B cell (primary cell): ENCODE results near the gene TRIM25. TPM values are rescaled to one million over a fixed set of nuclear protein-coding genes. Genes with fewer than 3 reads are reported as not detected.

Source experiments
- ATAC-seq: fragments of 200-7000 bp; cut with Tn5 transposase; one replicate; pipeline ENCODE4 v1.10.0; 2021; ENCODE audit warnings: low read depth, mild to moderate bottlenecking, moderate number of reproducible peaks, moderate library complexity
- CTCF ChIA-PET: fragments of 350-600 bp; sonication (Branson Sonifier 250); formaldehyde crosslinking; loops from one replicate; lab custom pipeline; 2021; ENCODE audit warnings: antibody characterized with exemption, inconsistent platforms; lab: Charles Lee
- POLR2A ChIA-PET: fragments of 350-600 bp; sonication (Branson Sonifier 250); formaldehyde crosslinking; loops from one replicate; lab custom pipeline; 2021; ENCODE audit warnings: antibody characterized with exemption; lab: Charles Lee
- DNase-seq: peaks from one replicate; pipeline ENCODE4 v3.0.0; 2013
- H2AFZ ChIP-seq: 2 replicates; pipeline ENCODE4 v1.6.1; 2012; ENCODE audit warnings: mild to moderate bottlenecking, low read depth, low read length; ENCODE audit not compliant: insufficient read depth, poor library complexity, severe bottlenecking
- H3K27ac ChIP-seq, 2 donors: 1 replicate in 1 of 2; 2 replicates in 1 of 2; pipeline ENCODE4 v1.5.1; 2012 to 2013; ENCODE audit warnings: low read length in 2 of 2, mild to moderate bottlenecking in 2 of 2, moderate library complexity in 1 of 2
- H3K27me3 ChIP-seq, 4 experiments: fragments of 200-600 bp in 1 of 4; sonication (generic) in 1 of 4; replicated peaks in 1 of 4; 1 replicate in 2 of 4; 2 replicates in 2 of 4; pipeline versions ENCODE4 v1.6.1 to v1.7.0; 2013 to 2016; ENCODE audit warnings: low read length in 3 of 4, mild to moderate bottlenecking in 2 of 4, mixed read lengths in 1 of 4, moderate library complexity in 1 of 4; ENCODE audit not compliant: insufficient read depth in 4 of 4, control insufficient read depth in 3 of 4; ENCODE audit errors: control extremely low read depth in 1 of 4
- H3K36me3 ChIP-seq, 2 experiments: replicated peaks in 1 of 2; 1 replicate in 1 of 2; 2 replicates in 1 of 2; pipeline versions ENCODE4 v1.6.1 to v1.7.1; 2013; ENCODE audit warnings: low read length in 1 of 2; ENCODE audit not compliant: insufficient read depth in 2 of 2, control insufficient read depth in 1 of 2; ENCODE audit errors: control extremely low read depth in 1 of 2, extremely low read depth in 1 of 2
- H3K4me1 ChIP-seq, 2 donors: fragments of 200-600 bp in 1 of 2; sonication (generic) in 1 of 2; 1 replicate in 1 of 2; 2 replicates in 1 of 2; pipeline versions ENCODE4 v1.5.1 to v1.6.1; 2013 to 2017; ENCODE audit warnings: low read length in 2 of 2; ENCODE audit not compliant: control insufficient read depth in 2 of 2, insufficient read depth in 2 of 2
- H3K4me2 ChIP-seq: replicated peaks from 2 replicates; pipeline ENCODE3; 2012; ENCODE audit warnings: mild to moderate bottlenecking, low read depth, low read length; ENCODE audit not compliant: poor library complexity, severe bottlenecking
- H3K4me3 ChIP-seq, 5 experiments: fragments of 200-600 bp in 1 of 5; sonication (generic) in 1 of 5; 1 replicate in 3 of 5; 2 replicates in 2 of 5; pipeline versions ENCODE4 v1.5.1 to v1.7.0; 2011 to 2016; ENCODE audit warnings: low read length in 4 of 5, mild to moderate bottlenecking in 4 of 5, low read depth in 2 of 5, control low read depth in 1 of 5, moderate library complexity in 1 of 5; ENCODE audit not compliant: insufficient read depth in 1 of 5; ENCODE audit errors: control extremely low read depth in 1 of 5, extremely low read depth in 1 of 5
- H3K79me2 ChIP-seq: fragments of 200-600 bp; sonication (generic); one replicate; pipeline ENCODE4 v1.6.0; 2016; ENCODE audit warnings: low read length; ENCODE audit not compliant: control insufficient read depth, insufficient read depth
- H3K9ac ChIP-seq: fragments of 200-600 bp; sonication (generic); 2 replicates; pipeline ENCODE4 v1.6.1; 2017; ENCODE audit warnings: mild to moderate bottlenecking, low read length, moderate library complexity
- H3K9me3 ChIP-seq, 3 donors: one replicate each; pipeline versions ENCODE4 v1.6.1 to v1.7.1; 2013; ENCODE audit warnings: low read length in 2 of 3; ENCODE audit not compliant: control insufficient read depth in 2 of 3, insufficient read depth in 1 of 3; ENCODE audit errors: control extremely low read depth in 1 of 3
- H4K20me1 ChIP-seq: 2 replicates; pipeline ENCODE4 v1.6.0; 2012; ENCODE audit warnings: mild to moderate bottlenecking, low read length; ENCODE audit not compliant: insufficient read depth, control insufficient read depth, poor library complexity, severe bottlenecking
- H3K27ac Mint-ChIP-seq: one replicate; pipeline ENCODE4 v1.8.0; 2021; ENCODE audit warnings: mixed read lengths
- H3K27me3 Mint-ChIP-seq: one replicate; pipeline ENCODE4 v1.8.0; 2021; ENCODE audit warnings: mixed read lengths
- H3K4me1 Mint-ChIP-seq: one replicate; pipeline ENCODE4 v1.8.0; 2021; ENCODE audit warnings: mixed read lengths
- H3K4me3 Mint-ChIP-seq: one replicate; pipeline ENCODE4 v1.8.0; 2021; ENCODE audit warnings: mixed read lengths
- H3K9me3 Mint-ChIP-seq: one replicate; pipeline ENCODE4 v1.8.0; 2022; ENCODE audit warnings: mixed read lengths; ENCODE audit not compliant: insufficient read depth
- EZH2 ChIP-seq: IDR thresholded peaks from 2 replicates; pipeline ENCODE4 v1.6.1; 2012; ENCODE audit warnings: borderline replicate concordance, low read depth, mild to moderate bottlenecking, moderate library complexity, low read length; ENCODE audit not compliant: insufficient read depth, poor library complexity, severe bottlenecking
- WGBS: methylation state at CpG from one replicate; pipeline ENCODE4 v1.1.5; 2013; ENCODE audit warnings: missing lambda C conversion rate; ENCODE audit not compliant: insufficient coverage; 5-methylcytosine and 5-hydroxymethylcytosine counted together
- intact Hi-C: fragments of 100-400 bp; cut with micrococcal nuclease; formaldehyde crosslinking; loops from one replicate; pipeline ENCODE4 v1.10.0; 2022
- polyA plus RNA-seq: library from polyadenylated mRNA; depleted of rRNA; stranded (reverse); fragments of >200 nt; gene quantifications from 2 replicates; pipeline ENCODE4 v1.2.3, GENCODE V29; 2012
- total RNA-seq, 2 donors: library from RNA; stranded (reverse); fragments of 120-200 nt in 1 of 2; gene quantifications; 1 replicate in 1 of 2; 2 replicates in 1 of 2; pipeline versions ENCODE4 v1.2.3 to v1.2.4, GENCODE V29; 2013 to 2022
- TF ChIP-seq, protein P1 (sequence below): fragments of 200-600 bp; IDR thresholded peaks from one replicate; pipeline ENCODE4 v1.8.0; 2022; ENCODE audit warnings: antibody characterized with exemption, mild to moderate bottlenecking

TRIM25 gene
- total and polyA plus RNA-seq, 2 donors (not counting 1 experiment from before 2014, with no cell fraction given) = 38.5 to 92.4 TPM

DNA sequence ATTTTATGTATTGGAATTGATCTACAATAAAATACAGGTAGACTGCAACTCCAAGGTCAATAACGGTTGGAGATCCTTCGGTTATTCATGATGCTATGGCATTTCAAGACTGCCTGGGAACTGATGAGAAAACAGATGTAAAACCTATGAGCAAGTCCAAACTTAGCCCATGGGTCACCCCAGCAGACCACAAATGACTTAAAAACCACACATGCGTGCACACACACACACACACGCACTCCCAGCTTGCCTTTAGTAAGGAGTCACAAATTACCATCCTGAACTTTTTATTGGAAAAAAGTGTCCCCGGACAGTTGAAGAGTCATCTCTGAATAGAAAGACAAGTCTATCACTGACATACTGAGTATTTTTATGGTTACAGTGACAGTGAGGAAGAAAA, 26.7 kb downstream of the TRIM25 start:
- POLR2A ChIA-PET = no interaction called here
- H3K4me1 Mint-ChIP-seq = no peaks in the 10 kb centered on the region
- Histone ChIP-seq H4K20me1 (peaks cover 9% of the 10 kb centered on the region), H3K4me2 (no peak overlapping the region), H3K4me3 (no peak overlapping the region), H3K4me1 (no peaks in the 10 kb centered on the region), H2AFZ (no peak overlapping the region), H3K27ac (no peak overlapping the region), H3K79me2 (peaks cover 3% of the 10 kb centered on the region), H3K27me3 (no peaks in the 10 kb centered on the region), H3K9me3 (peaks cover 0 to 15% (median 14%) of the 10 kb centered on the region in 3 donors), H3K36me3 (peaks cover 6 to 60% of the 10 kb centered on the region in 2 experiments), H3K9ac (no peak overlapping the region)
- DNase-seq = no peak
- no peak overlapping the region for H3K27ac Mint-ChIP-seq
- CTCF ChIA-PET = no interaction called here
- TF ChIP-seq EZH2 = no peak
- TF ChIP-seq, protein P1, sequence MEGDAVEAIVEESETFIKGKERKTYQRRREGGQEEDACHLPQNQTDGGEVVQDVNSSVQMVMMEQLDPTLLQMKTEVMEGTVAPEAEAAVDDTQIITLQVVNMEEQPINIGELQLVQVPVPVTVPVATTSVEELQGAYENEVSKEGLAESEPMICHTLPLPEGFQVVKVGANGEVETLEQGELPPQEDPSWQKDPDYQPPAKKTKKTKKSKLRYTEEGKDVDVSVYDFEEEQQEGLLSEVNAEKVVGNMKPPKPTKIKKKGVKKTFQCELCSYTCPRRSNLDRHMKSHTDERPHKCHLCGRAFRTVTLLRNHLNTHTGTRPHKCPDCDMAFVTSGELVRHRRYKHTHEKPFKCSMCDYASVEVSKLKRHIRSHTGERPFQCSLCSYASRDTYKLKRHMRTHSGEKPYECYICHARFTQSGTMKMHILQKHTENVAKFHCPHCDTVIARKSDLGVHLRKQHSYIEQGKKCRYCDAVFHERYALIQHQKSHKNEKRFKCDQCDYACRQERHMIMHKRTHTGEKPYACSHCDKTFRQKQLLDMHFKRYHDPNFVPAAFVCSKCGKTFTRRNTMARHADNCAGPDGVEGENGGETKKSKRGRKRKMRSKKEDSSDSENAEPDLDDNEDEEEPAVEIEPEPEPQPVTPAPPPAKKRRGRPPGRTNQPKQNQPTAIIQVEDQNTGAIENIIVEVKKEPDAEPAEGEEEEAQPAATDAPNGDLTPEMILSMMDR = no peak
- ATAC-seq = no peak
- intact Hi-C loops = no loop called here
- WGBS = 100% methylated on average over 2 of the region's 5 CpGs
- no peaks in the 10 kb centered on the region for H3K27me3 Mint-ChIP-seq
- no peak overlapping the region for H3K4me3 Mint-ChIP-seq
- H3K9me3 Mint-ChIP-seq = peaks cover 5% of the 10 kb centered on the region

DNA sequence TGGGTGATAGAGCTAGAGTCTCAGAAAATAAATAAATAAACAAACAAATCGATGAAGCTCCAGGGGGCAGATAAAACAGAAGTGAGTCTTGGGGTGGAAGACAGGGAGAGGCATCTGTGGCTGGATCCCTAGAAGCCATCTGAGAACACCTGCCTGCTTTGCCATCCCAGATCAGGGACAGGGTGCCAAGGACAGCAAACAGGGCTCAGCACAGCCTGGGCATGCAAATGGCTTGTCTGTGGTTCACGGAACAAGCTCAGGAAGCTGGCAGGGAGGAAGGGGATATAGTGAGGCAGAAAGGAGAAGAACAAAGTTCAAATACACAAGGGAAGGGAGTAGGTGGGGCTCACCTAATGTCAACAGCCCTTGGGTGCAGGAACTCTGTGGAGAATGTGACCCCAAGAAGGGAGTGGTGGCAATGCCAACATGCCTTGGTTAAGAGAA, 27.5 kb downstream of the TRIM25 start:
- Histone ChIP-seq H3K9ac (no peak overlapping the region), H3K79me2 (no peaks in the 10 kb centered on the region), H3K4me1 (no peaks in the 10 kb centered on the region), H4K20me1 (peaks cover 1% of the 10 kb centered on the region), H3K27me3 (no peaks in the 10 kb centered on the region), H3K27ac (no peak overlapping the region), H3K36me3 (peaks cover 6 to 52% of the 10 kb centered on the region in 2 experiments), H3K9me3 (peaks cover 0 to 15% (median 14%) of the 10 kb centered on the region in 3 donors), H3K4me3 (no peak overlapping the region), H3K4me2 (no peak overlapping the region), H2AFZ (no peak overlapping the region)
- ATAC-seq = no peak
- Mint-ChIP-seq H3K4me1 (no peaks in the 10 kb centered on the region), H3K27ac (no peak overlapping the region), H3K9me3 (peaks cover 5% of the 10 kb centered on the region), H3K27me3 (no peaks in the 10 kb centered on the region), H3K4me3 (no peak overlapping the region)
- ChIA-PET POLR2A (interaction anchor here (0.6 kb wide), 1 partner anchor 62 kb away, joined by 6 read pairs; no protein-coding TSS in a partner anchor), CTCF (interaction anchor here (1.3 kb wide), 1 partner anchor 53 kb away, joined by 4 read pairs; no protein-coding TSS in a partner anchor)
- intact Hi-C loops = no loop called here
- TF ChIP-seq, protein P1 = no peak
- no peak for TF ChIP-seq EZH2
- no peak for DNase-seq
- WGBS = no CpG with 5 or more reads among the region's 2 CpGs
